Caco-2 (cell line): Measurements from ENCODE around the gene ILDR2. TPM values are rescaled to one million over a fixed set of nuclear protein-coding genes. Genes with fewer than 3 reads are reported as not detected.

Experiments
- BruUV-seq: library from RNA; stranded (reverse); fragments of 400-500 nt; replicated peaks from 2 replicates; lab custom pipeline; 2021; lab: Mats Ljungman, UMichigan
- CTCF ChIA-PET: fragments of 300-600 bp; sonication (Branson Sonifier 250); formaldehyde crosslinking; loops from one replicate; lab custom pipeline; 2022; ENCODE audit warnings: antibody characterized with exemption; lab: Charles Lee
- POLR2A ChIA-PET: fragments of 300-600 bp; sonication (Branson Sonifier 250); formaldehyde crosslinking; loops from one replicate; lab custom pipeline; 2022; ENCODE audit warnings: antibody characterized with exemption; lab: Charles Lee
- DNase-seq, 2 experiments: peaks; one replicate each; pipeline versions ENCODE4 v3.0.0 to v3.0.0-alpha.2; 2020 to 2022
- H3K27me3 ChIP-seq: replicated peaks from 2 replicates; pipeline ENCODE4 v1.6.0; 2011; ENCODE audit warnings: low read length; ENCODE audit not compliant: control insufficient read depth, insufficient read depth
- H3K36me3 ChIP-seq: 2 replicates; pipeline ENCODE4 v1.5.1; 2011; ENCODE audit warnings: low read length; ENCODE audit not compliant: control insufficient read depth, insufficient read depth
- H3K4me1 ChIP-seq: fragments of 250-450 bp; sonication (Bioruptor Pico); 2 replicates; pipeline ENCODE4 v1.5.1; 2020; ENCODE audit warnings: mild to moderate bottlenecking
- H3K4me3 ChIP-seq: 2 replicates; pipeline ENCODE4 v1.5.1; 2011; ENCODE audit warnings: low read depth, mild to moderate bottlenecking, control low read depth, low read length
- H3K9me3 ChIP-seq: fragments of 250-450 bp; sonication (Bioruptor Pico); 2 replicates; pipeline ENCODE4 v1.5.1; 2020; ENCODE audit warnings: mild to moderate bottlenecking, moderate library complexity
- H3K27ac Mint-ChIP-seq: one replicate; pipeline ENCODE4 v1.8.0; 2022; ENCODE audit warnings: mixed read lengths; ENCODE audit not compliant: unreplicated experiment
- H3K27me3 Mint-ChIP-seq: one replicate; pipeline ENCODE4 v1.8.0; 2022; ENCODE audit warnings: mixed read lengths; ENCODE audit not compliant: insufficient read depth, unreplicated experiment
- H3K36me3 Mint-ChIP-seq: one replicate; pipeline ENCODE4 v1.8.0; 2022; ENCODE audit warnings: mild to moderate bottlenecking, mixed read lengths; ENCODE audit not compliant: insufficient read depth, unreplicated experiment
- H3K4me1 Mint-ChIP-seq: one replicate; pipeline ENCODE4 v1.8.0; 2022; ENCODE audit warnings: low read depth, mixed read lengths; ENCODE audit not compliant: unreplicated experiment
- H3K4me3 Mint-ChIP-seq: one replicate; pipeline ENCODE4 v1.8.0; 2022; ENCODE audit warnings: mild to moderate bottlenecking, moderate library complexity, mixed read lengths; ENCODE audit not compliant: unreplicated experiment
- H3K9me3 Mint-ChIP-seq: one replicate; pipeline ENCODE4 v1.8.0; 2022; ENCODE audit warnings: mixed read lengths; ENCODE audit not compliant: unreplicated experiment
- CTCF ChIP-seq, 2 experiments: fragments of 200-600 bp in 1 of 2; IDR thresholded peaks; 1 replicate in 1 of 2; 2 replicates in 1 of 2; pipeline versions ENCODE4 v1.5.1 to v1.8.0; 2011 to 2022; ENCODE audit warnings: antibody characterized with exemption in 1 of 2, control low read depth in 1 of 2, inconsistent platforms in 1 of 2, low read depth in 1 of 2, low read length in 1 of 2, mild to moderate bottlenecking in 1 of 2, moderate library complexity in 1 of 2; ENCODE audit not compliant: insufficient read depth in 1 of 2, severe bottlenecking in 1 of 2, unreplicated experiment in 1 of 2
- intact Hi-C: fragments of 100-400 bp; cut with micrococcal nuclease; formaldehyde crosslinking; loops from one replicate; pipeline ENCODE4 v1.10.0; 2022; ENCODE audit not compliant: unreplicated experiment
- total RNA-seq: library from RNA; stranded (reverse); gene quantifications from 2 replicates; pipeline ENCODE4 v1.2.3, GENCODE V29; 2022

The ILDR2 gene
- total RNA-seq, 1 experiment from 2014 or later, result 0.98 TPM

DNA sequence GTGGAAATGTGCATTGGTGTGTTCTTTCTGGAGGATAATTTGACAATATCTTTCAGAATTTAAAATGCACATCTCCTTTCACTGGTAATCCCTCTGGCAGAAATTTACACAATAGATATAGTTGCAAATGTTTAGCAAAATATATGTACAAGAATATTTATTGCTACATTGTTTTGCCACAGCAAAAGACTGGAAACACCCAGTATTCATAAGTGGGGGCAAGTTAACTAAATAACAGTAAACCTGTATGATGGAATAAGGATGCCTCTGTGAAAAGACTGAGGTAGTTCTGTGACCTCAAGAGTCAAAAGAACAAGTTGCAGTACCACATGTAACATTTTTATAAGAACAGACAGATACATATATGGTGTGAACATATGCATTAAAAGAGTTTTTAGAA lies 85.6 kb downstream of the ILDR2 start:
- ChIA-PET POLR2A (no interaction called here), CTCF (no interaction called here)
- intact Hi-C loops, result no loop called here
- Mint-ChIP-seq H3K9me3 (no peaks in the 10 kb centered on the region), H3K27me3 (peaks cover 11% of the 10 kb centered on the region), H3K36me3 (no peaks in the 10 kb centered on the region), H3K27ac (no peak overlapping the region), H3K4me1 (no peaks in the 10 kb centered on the region), H3K4me3 (no peak overlapping the region)
- Histone ChIP-seq H3K9me3 (no peaks in the 10 kb centered on the region), H3K36me3 (no peaks in the 10 kb centered on the region), H3K4me3 (no peak overlapping the region), H3K4me1 (no peaks in the 10 kb centered on the region), H3K27me3 (no peaks in the 10 kb centered on the region; the same call in 1 of the 2 replicates)
- TF ChIP-seq CTCF (IDR thresholded peaks at IDR 0.05; ENCODE audit: insufficient read depth in 1 of 2, low read depth in 1 of 2, low read length in 1 of 2, severe bottlenecking in 1 of 2, unreplicated experiment in 1 of 2), result no peak
- DNase-seq, result no peak
- no TSS peak for BruUV-seq

GRCh38 chr1:166888373-166889111 lies 86.8 kb downstream of the ILDR2 start:
- ChIA-PET POLR2A (no interaction called here), CTCF (no interaction called here)
- Histone ChIP-seq H3K9me3 (no peaks in the 10 kb centered on the region), H3K36me3 (no peaks in the 10 kb centered on the region), H3K4me3 (no peak overlapping the region), H3K27me3 (no peaks in the 10 kb centered on the region; the same call in 1 of the 2 replicates), H3K4me1 (no peaks in the 10 kb centered on the region)
- no peak overlapping the region for H3K4me3 Mint-ChIP-seq
- no peak for TF ChIP-seq CTCF (IDR thresholded peaks at IDR 0.05; ENCODE audit: insufficient read depth in 1 of 2, low read depth in 1 of 2, low read length in 1 of 2, severe bottlenecking in 1 of 2, unreplicated experiment in 1 of 2)
- no peaks in the 10 kb centered on the region for H3K4me1 Mint-ChIP-seq
- H3K27ac Mint-ChIP-seq, result no peak overlapping the region
- no TSS peak for BruUV-seq
- H3K36me3 Mint-ChIP-seq, result no peaks in the 10 kb centered on the region
- intact Hi-C loops, result no loop called here
- no peak for DNase-seq
- H3K9me3 Mint-ChIP-seq, result no peaks in the 10 kb centered on the region
- H3K27me3 Mint-ChIP-seq, result peaks cover 9% of the 10 kb centered on the region

DNA sequence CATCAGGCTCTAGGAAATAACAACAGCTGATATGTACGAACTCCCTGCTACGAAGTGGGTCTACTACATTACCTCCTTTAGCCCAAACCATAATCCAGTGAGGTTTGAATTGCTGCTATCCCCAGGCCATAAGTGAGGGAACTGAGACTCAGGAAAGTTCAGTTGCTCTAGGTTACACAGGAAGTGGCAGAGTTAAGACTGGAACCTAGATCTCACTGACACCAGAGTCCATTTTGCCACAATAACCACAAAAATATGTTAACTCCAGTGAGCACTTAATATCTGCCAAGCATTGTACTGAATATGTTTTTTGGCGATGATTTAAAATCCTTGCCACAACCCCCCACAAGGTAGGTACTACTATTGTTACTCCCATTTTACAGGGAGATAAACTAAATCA lies 90.4 kb downstream of the ILDR2 start:
- CTCF ChIA-PET, result no interaction called here
- intact Hi-C loops, result no loop called here
- peaks cover 7% of the 10 kb centered on the region for H3K27me3 Mint-ChIP-seq

More for the DNA sequence above, 90.4 kb downstream of the ILDR2 start:
- Histone ChIP-seq H3K9me3 (no peaks in the 10 kb centered on the region), H3K4me3 (no peak overlapping the region), H3K27me3 (no peaks in the 10 kb centered on the region), H3K36me3 (no peaks in the 10 kb centered on the region), H3K4me1 (no peaks in the 10 kb centered on the region)
- Mint-ChIP-seq H3K27ac (no peak overlapping the region), H3K36me3 (no peaks in the 10 kb centered on the region), H3K4me1 (no peaks in the 10 kb centered on the region), H3K4me3 (no peak overlapping the region), H3K9me3 (no peaks in the 10 kb centered on the region)
- TF ChIP-seq CTCF (IDR thresholded peaks at IDR 0.05; ENCODE audit: insufficient read depth in 1 of 2, low read depth in 1 of 2, low read length in 1 of 2, severe bottlenecking in 1 of 2, unreplicated experiment in 1 of 2), result no peak
- POLR2A ChIA-PET, result no interaction called here
- BruUV-seq, result no TSS peak
- DNase-seq, result no peak
